Lower leg skin (tissue), 4 donors: ENCODE results near the gene AIMP1. TPM values are rescaled to one million over a fixed set of nuclear protein-coding genes. Genes with fewer than 3 reads are reported as not detected.

ENCODE experiments used
- DNase-seq, 2 donors: peaks; one replicate each; pipeline ENCODE4 v3.0.0-alpha.2; 2019; ENCODE audit warnings: low spot score in 2 of 2
- H3K4me3 ChIP-seq: fragments of 200-600 bp; sonication (generic); 2 replicates; pipeline ENCODE4 v1.5.1; 2017; ENCODE audit warnings: mild to moderate bottlenecking, low read depth; ENCODE audit not compliant: poor library complexity, severe bottlenecking
- CTCF ChIP-seq, 3 donors: fragments of 450-650 bp; IDR thresholded peaks; one replicate each; pipeline ENCODE4 v1.5.1; 2016; ENCODE audit warnings: antibody characterized with exemption in 3 of 3, mild to moderate bottlenecking in 3 of 3, moderate library complexity in 2 of 3
- POLR2A ChIP-seq, 2 donors: fragments of 450-650 bp; IDR thresholded peaks; one replicate each; pipeline ENCODE4 v1.6.1; 2016 to 2017; ENCODE audit warnings: antibody characterized with exemption in 2 of 2, mild to moderate bottlenecking in 1 of 2, moderate library complexity in 1 of 2
- WGBS, 2 donors: methylation state at CpG; one replicate each; pipeline ENCODE4 v1.1.5; 2018; 5-methylcytosine and 5-hydroxymethylcytosine counted together
- intact Hi-C: fragments of 100-400 bp; cut with DNase I; formaldehyde crosslinking; loops from one replicate; pipeline ENCODE4 v1.15.0; 2023; ENCODE audit warnings: low total_unique reads
- total RNA-seq, 4 donors: library from RNA; depleted of rRNA; stranded (reverse); fragments of >200 nt; gene quantifications; one replicate each; pipeline ENCODE4 v1.1.0, GENCODE V29; 2016

Gene AIMP1
- total RNA-seq, 4 donors from 2014 or later, result 14.9 to 25.0 (median 18.6) TPM

GRCh38 chr4:106303548-106304281, 12.6 kb upstream of the AIMP1 start:
- DNase-seq, result no peak
- 89 to 91% methylated on average over 3 of the region's 3 CpGs for WGBS, 2 donors
- intact Hi-C loops, result no loop called here
- H3K4me3 ChIP-seq, result no peak overlapping the region
- TF ChIP-seq CTCF (IDR thresholded peaks at IDR 0.05) (no peak), POLR2A (IDR thresholded peaks at IDR 0.05) (no peak)

- TF ChIP-seq CTCF (IDR thresholded peaks at IDR 0.05), result no peak
- no peak for TF ChIP-seq POLR2A (IDR thresholded peaks at IDR 0.05)
- DNase-seq, result no peak
- intact Hi-C loops, result no loop called here
- no peak overlapping the region for H3K4me3 ChIP-seq
Observed at GRCh38 chr4:106304632-106305031, 11.7 kb upstream of the AIMP1 start.

GRCh38 chr4:106305435-106306055, 10.8 kb upstream of the AIMP1 start:
- no peak for DNase-seq
- H3K4me3 ChIP-seq, result no peak overlapping the region
- 96% methylated on average over 4 of the region's 4 CpGs for WGBS, 2 donors
- no peak for TF ChIP-seq CTCF (IDR thresholded peaks at IDR 0.05)
- TF ChIP-seq POLR2A (IDR thresholded peaks at IDR 0.05), result no peak
- intact Hi-C loops, result no loop called here

- DNase-seq, result no peak
- intact Hi-C loops, result no loop called here
- H3K4me3 ChIP-seq, result no peak overlapping the region
- no peak for TF ChIP-seq CTCF (IDR thresholded peaks at IDR 0.05)
- no peak for TF ChIP-seq POLR2A (IDR thresholded peaks at IDR 0.05)
Observed at GRCh38 chr4:106306561-106306960, 9.8 kb upstream of the AIMP1 start.

- H3K4me3 ChIP-seq, result no peak overlapping the region
- DNase-seq, result no peak
- 66 to 74% methylated on average over 1 of the region's 1 CpG for WGBS, 2 donors
- intact Hi-C loops, result no loop called here
- TF ChIP-seq CTCF (IDR thresholded peaks at IDR 0.05), result no peak
- TF ChIP-seq POLR2A (IDR thresholded peaks at IDR 0.05), result no peak
Observed at GRCh38 chr4:106312377-106312776, 4.0 kb upstream of the AIMP1 start.
